Activated CD4-positive, CD25-positive, alpha-beta regulatory T cell (primary cell): Measurements from ENCODE around the gene IRF2BP1.
"Not testable (repeated sequence)": the region's sequence is repeated elsewhere in the genome, so short reads cannot be mapped to it uniquely, and the experiment has no call there.

Source experiments
- DNase-seq, 4 experiments: peaks; one replicate each; lab custom pipeline; 2025; lab: John Stamatoyannopoulos, UW

IRF2BP1 gene

DNA sequence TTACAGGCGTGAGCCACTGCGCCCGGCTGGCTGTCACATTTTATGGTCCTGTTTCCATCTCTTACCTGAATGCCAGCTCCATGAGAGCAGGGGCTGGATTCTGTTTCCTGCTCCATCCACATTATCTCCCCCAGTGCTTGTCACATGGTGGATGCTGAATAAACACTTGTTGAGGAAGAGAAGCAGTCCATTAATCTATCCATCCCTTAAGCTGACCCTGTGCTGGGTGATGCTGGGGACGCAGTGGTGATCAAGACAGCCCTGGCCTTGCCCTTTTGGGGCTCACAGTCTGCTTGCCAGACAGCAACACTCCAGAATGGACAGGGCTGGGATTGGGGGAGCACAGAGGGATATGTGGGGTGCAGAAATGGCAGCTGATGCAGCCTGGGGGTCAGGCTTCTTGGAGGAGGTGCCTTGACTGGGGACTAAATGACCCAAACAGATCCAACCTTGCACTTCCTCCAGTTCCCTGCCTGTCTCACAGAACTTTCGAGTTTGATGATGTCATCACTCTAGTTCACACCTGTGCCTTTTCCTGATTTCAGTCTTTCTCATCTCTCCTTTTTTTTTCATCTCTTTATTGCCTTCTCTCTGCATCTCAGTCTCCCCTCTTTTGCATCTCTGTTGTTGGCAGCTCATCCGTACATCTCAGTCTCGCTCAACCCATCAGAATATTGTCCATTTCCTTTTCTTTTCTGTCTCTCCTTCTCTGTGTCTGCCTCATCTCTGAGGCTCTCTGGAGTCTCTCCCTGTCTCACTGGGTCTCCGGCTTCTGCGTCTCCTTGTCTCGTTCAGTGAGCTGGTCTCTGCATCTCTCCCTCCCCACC lies 4.6 kb downstream of the IRF2BP1 start:
- no peak for DNase-seq

DNA sequence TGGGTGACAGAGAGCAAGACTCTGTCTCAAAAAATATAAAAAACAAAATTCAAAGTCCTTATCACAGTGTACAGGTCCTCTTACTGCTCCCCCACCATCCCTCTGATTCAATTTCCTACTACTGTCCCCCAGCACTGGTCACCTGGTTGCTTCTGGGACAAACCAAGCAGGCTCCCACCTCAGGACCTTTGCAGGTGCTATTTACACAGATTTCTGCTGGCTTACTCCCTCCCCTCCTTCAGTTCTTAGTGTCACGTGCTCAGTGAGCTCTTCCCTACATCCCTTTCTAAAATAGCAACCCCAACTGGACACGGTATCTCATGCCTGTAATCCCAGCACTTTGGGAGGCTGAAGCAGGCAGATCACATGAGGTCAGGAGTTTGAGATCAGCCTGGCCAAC lies 6.0 kb downstream of the IRF2BP1 start:
- DNase-seq, result no peak

DNA sequence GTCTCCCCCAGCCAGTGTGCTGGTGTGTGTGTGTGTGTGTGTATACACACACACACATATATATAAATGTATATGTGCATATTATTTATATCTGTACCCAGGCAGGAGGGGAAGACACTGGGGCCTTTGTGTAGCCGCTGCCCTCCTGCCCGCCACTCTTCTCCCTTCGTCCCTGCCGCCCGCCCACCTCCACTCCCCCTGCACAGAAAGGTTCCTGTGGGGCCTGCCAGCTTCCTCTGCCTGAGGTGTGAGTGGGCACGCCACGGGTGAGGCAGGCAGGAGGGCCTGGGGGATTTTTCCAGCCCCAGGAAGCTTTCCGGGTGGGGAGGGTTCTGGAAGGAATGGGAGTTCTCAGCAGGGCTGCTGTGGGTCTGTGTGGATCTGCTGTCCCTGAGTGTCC lies 6.9 kb downstream of the IRF2BP1 start:
- no peak for DNase-seq

DNA sequence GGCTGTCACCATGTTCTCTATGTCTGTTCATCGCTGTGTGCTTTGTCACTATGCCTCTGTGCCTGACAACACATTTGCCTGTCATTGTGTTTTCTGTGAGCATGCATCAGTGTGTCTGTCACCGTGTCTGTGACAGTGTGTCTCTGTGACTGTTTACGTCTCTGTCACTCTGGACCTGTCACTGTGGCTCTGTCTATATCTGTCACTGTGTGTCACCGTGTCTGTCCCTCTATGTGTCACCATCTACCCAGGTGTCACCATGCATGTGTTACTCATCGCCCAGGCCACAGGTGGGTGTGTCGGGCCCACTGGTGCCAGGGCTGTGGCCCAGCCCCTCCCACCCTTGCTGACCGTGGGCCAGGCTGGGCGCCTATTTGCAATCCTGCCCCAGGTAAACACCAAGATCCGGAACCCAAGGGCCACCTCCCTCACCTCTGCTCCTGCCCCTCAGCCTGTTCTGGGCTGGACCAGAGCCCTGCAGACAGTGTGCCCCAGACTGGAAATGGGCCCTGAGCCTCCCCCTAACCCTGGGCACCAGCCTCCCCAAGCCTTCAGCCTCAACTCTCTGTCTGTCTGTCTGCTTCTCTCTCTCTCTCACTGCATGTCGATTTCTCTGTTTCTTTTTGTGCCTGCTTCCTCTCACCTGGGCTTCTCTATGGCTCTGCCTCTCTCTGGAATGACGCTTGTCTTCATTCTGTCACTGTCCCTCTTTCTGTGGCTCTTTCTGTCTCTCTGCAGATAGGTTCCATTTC lies 7.7 kb downstream of the IRF2BP1 start:
- DNase-seq, result no peak

DNA sequence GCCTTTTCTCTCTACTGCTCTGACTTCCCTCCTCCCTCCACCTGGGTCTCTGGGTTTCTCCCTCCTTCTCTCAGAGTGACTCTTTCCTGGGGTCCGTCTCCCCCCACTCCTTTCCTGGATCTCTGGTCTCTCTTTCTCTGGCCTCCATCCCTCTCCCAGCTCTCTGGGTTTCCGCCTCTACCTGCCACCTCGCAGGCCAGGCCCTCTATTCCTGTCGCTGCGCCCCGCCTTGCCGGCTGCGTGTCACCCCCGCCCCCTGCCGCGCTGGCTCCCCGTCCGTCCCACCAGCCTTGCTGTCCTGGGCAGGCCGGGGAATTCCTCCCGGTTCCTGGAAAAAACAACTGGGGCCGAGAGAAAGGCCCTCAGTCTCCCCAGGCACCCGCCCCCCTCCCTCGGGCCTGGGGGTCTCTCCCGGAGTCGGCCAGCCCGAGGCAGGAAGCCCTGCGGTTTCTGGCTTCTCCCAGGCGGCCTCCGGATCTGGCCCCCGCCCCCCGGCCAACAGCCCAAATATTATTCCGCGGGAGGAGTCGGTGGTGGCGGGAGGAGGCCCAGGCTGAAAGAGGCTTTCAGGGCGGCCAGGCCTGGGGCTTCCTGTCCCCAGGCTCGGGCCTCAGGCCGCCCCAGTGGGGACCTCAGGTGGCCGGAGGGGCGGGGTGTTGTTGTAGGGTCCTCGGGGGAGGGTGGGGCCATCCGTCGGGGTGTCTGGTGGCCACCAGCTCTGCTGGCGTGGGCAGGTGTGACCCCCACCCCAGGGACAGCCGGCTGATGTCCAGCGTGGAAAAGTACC lies 9.3 kb downstream of the IRF2BP1 start:
- DNase-seq, result no peak

DNA sequence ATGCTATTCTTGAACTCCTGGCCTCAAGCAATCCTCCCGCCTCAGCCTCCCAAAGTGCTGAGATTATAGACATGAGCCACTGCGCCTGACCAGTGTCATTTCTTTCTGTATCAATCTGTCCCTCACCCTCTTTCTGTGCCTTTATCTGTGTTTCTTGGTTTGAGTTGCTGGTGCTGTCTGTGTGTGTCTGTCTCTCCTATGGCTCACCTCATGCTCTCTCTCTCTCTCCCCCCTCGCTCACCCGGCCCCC lies 9.9 kb downstream of the IRF2BP1 start:
- no peak for DNase-seq

DNA sequence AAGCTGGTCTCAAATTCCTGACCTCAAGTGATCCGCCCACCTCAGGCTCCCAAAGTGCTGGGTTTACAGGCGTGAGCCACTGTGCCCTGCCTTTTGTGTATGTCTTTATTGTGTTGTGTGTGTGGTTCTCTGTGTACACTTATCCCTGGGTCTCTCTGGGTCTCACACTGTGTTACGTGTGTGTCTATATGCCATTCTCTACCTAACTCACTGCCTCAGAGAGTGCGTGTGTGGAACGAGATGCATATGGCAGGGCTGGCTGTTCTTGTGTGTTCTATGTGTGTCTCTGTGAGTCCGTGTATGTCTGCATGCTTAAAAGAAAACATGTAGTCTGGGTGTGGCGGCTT lies 11.3 kb downstream of the IRF2BP1 start:
- DNase-seq, result no peak

DNA sequence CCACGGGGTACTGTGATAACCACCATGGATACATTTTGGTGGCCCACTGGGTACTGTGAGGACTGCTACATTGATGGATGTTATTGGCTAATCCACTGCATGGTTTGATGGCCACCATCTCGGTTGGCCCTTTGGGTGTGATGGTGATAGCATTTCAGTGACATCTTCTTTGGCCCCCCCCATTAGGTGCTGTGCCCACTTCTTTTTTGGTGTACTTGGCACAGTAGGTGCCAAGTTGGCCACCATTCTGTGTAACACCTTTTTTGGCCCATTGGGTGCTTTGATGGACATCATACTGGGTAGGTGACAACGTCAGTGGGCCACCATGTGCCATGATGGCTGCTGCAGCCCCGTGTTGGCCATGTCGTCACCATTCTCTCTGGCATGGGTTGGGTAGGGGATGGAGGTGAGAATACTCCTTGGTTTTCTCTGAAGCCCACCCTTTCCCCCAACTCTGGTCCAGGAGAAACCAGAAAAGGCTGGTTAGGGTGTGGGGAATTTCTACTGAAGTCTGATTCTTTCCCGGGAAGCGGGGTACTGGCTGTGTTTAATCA lies 12.6 kb downstream of the IRF2BP1 start:
- DNase-seq, result no peak

DNA sequence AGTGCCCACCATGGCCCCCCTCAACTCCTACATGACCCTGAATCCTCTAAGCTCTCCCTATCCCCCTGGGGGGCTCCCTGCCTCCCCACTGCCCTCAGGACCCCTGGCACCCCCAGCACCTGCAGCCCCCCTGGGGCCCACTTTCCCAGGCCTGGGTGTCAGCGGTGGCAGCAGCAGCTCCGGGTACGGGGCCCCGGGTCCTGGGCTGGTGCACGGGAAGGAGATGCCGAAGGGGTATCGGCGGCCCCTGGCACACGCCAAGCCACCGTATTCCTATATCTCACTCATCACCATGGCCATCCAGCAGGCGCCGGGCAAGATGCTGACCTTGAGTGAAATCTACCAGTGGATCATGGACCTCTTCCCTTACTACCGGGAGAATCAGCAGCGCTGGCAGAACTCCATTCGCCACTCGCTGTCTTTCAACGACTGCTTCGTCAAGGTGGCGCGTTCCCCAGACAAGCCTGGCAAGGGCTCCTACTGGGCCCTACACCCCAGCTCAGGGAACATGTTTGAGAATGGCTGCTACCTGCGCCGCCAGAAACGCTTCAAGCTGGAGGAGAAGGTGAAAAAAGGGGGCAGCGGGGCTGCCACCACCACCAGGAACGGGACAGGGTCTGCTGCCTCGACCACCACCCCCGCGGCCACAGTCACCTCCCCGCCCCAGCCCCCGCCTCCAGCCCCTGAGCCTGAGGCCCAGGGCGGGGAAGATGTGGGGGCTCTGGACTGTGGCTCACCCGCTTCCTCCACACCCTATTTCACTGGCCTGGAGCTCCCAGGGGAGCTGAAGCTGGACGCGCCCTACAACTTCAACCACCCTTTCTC lies 13.6 kb downstream of the IRF2BP1 start:
- no peak for DNase-seq

DNA sequence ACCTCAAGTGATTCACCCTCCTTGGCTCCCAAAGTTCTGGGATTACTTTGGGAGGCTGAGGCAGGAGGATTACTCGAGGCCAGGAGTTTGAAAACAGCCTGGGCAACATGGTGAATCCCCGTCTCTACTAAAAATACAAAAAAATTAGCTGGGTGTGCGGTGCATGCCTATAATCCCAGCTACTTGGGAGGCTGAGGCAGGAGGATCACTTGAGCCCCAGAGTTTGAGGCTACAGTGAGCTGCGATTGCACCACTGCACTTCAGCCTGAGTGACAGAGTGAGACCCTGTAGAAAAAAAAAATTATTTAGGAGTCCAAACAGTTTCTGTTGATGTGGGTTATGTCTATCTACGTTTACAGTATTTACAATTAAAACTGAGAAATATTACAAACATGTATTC lies 15.1 kb downstream of the IRF2BP1 start:
- DNase-seq, result no peak

DNA sequence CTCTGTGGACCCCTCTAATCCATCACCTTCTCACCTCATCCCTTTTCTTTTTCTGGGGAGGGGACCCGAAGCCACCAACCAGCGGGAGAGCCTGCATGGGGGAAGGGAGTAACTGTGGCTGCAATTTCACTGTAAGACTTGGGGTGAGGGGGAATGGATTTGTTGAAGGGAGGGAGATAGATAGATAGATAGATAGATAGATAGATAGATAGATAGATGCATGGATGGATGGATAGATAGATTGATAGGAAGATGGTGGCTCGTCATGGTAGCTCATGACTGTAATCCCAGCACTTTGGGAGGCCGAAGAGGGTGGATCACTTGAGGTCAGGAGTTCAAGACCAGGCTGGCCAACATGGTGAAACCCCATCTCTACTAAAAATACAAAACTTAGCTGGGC lies 18.7 kb downstream of the IRF2BP1 start:
- not testable (repeated sequence) for DNase-seq

DNA sequence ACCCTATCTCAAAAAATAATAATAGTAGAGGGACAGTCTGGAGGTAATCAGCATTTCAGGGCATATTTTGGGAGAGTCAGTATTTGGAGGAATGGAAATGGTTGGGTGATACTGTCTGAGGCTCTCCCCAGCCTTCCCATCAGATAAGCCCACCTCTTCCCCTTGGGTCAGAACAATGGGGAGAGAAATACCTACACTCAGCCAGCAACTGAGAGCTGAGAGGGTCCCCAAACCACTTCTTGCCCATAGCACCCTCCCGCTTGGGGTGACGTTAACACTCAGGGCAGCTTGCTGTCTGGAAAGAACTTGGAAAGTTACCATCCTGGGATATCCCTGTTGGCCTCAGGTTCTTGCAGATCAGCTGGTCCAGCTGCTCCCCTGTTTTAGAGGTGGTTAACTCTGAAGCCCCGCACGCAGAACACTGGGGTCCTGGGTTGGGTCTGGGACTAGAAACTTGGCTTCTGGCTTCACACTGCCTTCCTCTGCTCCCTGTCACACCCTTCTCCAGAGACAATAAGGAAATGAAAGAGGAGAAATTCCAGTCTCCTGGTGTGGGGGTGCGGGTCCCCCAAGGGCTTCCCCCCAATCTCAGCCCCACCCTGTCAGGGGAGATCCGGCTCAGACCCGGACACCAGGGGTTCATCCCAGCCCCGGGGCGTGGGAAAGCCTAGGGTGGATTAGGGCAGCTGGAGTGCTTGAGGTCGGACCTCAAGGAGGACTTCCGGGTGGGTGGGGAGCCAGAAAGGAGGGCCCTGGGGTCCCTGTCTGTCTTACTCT lies 19.4 kb downstream of the IRF2BP1 start:
- DNase-seq, result no peak

DNA sequence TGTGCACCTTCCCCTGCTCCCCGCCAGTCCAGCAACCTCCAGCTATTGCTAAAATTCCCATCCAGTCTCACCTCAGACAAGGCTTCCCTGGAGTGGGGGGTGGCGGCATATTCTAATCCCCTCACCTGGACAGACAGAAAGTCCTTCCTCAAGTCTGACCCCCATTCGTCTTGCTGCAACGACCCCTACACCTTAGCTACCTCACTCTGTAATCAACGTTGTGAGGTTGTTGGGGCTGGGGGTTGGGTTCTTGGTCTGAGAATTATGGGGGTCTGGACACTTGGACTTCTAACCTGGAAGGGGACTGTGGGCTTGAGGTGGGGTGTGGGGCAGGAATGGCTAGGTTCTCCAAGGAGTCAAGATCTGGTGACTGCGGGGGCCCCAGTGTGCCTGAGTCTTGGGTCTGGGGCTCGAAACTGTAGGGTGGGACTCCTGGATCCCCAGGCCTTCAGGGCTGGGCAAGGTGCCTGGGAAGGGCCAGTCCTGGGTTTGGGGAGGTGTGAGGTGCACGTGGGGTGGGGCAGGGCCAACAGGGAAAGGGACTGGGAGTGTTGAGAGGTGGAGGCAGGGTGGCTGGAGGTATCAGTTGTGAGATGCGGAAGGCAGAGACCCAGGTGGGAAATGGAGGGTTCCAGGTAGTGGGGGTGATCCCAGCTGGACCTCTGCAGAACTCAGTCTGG lies 20.5 kb downstream of the IRF2BP1 start:
- DNase-seq, result no peak

DNA sequence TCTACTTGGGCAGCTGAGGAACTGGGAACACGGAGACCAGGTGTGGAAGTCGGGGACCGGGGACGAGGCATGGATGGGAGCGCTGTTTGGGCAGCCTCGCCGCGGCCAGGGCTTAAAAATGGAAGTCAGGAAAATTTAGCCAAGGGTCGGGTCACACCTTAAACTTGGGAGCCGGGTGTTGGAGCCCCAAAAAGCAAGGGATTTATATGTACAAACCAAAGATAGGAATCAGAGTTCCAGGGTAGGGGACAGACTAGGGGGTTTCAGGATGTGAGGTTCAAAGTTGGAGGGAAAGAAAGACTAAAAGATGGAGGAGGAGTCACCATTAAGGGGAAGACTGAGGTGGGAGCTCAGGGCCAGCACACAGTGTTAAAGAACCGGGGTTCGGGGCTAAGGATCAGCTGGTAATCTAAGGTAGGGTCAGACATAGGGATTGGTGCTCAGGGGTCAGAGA lies 21.3 kb downstream of the IRF2BP1 start:
- no peak for DNase-seq

DNA sequence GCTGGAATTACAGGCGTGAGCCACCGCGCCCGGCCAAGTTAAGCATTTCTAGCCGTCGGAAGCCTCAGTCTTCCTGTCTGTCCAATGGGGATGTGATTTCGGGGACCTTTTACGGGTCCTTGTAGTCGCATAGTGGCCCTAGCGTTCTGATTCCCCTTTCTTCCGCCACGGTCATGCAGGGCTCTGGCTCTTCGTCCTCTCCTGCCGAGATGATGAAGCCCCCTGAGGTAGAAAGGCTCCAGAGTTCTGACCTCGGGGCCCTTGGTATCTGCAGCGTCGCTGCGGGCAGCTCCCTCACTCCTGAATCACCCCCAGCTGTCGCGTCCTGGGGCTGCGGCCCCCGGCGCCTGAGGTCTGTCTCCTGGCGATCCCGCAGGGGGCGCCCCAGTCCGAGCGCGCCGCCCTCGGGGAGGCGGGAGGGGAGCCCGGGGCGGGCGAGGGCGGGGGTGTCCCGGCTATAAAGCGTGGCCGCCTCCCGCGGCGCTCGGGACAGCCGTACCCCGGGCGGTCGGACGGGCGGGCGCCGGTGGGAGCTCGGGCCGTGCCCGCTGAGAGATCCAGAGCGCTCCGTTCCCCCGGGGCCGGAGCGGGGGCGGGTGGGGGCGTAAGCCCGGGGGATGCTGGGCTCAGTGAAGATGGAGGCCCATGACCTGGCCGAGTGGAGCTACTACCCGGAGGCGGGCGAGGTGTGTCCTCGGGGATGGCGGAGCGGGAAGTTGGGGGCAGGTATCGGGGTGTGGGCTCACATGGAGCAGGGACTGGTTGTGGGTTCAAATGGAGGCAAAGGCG lies 21.9 kb downstream of the IRF2BP1 start, which contains the start of gene FOXA3:
TSS of gene FOXA3 (plus strand) at position 487 of the 789 bp plus-strand sequence. CDS start at position 618, 131 bp downstream.
- peak in 3 of 4 experiments; percentile 19 to 27 (median 20) for DNase-seq

DNA sequence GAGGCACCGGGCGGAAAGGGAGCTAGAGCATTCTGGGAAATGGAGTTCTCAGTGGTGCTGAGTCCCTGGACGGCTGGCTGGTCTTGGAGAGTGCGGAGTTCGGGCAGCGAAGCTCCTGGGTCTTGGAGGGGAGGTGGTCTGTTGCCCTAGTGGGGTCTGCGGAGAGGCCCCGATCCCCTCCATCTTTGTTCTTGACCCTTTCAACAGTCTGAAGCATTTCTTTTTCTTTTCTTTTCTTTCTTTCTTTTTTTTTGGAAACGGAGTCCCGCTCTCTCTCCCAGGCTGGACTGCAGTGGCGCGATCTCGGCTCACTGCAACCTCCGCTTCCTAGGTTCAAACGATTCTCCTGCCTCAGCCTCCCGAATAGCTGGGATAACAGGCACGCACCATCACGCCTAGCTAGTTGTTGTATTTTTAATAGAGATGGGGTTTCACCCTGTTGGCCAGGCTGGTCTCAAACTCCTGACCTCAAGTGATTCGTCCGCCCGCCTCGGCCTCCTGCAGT lies 22.6 kb downstream of the IRF2BP1 start:
- no peak for DNase-seq

DNA sequence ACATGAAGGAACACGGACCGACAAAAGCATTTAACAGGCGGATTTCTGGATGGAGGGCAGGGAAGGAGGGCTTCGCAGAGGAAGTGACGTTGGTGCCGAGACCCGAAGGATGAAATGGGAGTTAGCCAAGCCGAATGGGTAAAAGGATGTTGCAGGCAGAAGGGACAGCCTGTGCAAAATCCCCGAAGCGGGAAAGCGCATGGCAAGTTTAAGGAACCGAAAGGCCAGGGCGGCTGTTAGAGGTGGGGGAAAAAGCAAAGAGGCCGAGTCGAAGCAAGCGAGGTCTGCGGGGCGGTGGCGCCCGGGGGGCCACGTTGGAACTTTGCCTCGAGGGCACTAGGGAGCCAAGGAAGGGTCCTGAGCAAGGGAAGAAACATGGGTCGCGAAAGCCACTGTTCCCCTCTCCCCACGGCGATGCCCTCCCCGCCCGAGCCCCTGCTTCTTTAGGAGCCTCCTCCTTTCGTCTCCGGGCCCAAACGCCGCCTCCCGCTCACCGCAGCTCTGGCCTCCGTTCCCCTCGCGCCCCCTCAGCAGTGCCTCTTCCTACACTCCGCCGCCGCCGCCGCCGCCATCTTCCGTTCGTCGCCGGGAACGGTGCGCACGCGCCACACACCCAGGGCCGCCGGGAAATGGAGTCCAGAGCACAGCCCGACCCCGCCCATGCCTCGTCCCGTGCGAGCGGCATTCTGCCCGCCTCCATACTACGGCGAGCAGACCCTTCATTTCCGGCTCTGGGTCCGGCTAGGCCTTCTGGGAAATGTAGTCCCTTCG lies 23.2 kb downstream of the IRF2BP1 start, which contains the start of gene SYMPK:
TSS of gene SYMPK (minus strand) at position 584 of the 771 bp plus-strand sequence. CDS start 8,652 bp downstream, outside the sequence.
- peak; percentile 93 to 98 (median 94) for DNase-seq

DNA sequence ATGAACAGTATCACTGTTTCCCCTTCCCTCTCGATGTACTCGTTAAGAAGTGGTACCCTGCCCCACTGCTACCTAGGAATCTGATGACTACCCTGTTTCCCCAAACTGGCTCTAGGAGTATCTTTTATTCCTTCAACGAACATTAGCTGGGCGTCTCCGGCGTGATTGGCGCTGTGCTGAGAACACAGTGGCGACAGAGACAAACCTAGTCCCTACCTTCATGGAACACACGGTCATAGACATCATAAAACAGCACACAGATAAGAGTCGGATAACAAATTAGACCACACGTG lies 23.7 kb downstream of the IRF2BP1 start:
- DNase-seq, result no peak
